HepG2 (cell line): ENCODE results near the gene CCDC69. TPM values are rescaled to one million over a fixed set of nuclear protein-coding genes. Genes with fewer than 3 reads are reported as not detected.
A peak's percentile ranks its signal among the peaks of the same experiment; 100 is the strongest.

ENCODE experiments used
- CEBPB ChIP-seq: IDR thresholded peaks from 2 replicates; pipeline ENCODE4 v1.6.1; 2011; ENCODE audit warnings: low read depth, low read length, improper control_type of control experiment, borderline replicate concordance
- ESRRA ChIP-seq: sonication (generic); formaldehyde crosslinking; IDR thresholded peaks from 2 replicates; pipeline ENCODE4 v1.5.1; 2020; ENCODE audit warnings: mild to moderate bottlenecking, low read depth, missing genetic modification reagents
- PAX8 ChIP-seq: sonication (generic); formaldehyde crosslinking; IDR thresholded peaks from 2 replicates; pipeline ENCODE4 v1.8.0; 2022; ENCODE audit warnings: mild to moderate bottlenecking, missing genetic modification reagents, borderline replicate concordance
- PHF21A ChIP-seq: sonication (generic); formaldehyde crosslinking; IDR thresholded peaks from 2 replicates; pipeline ENCODE4 v1.5.0; 2020; ENCODE audit warnings: mild to moderate bottlenecking, missing genetic modification reagents
- ZFP37 ChIP-seq: sonication (generic); formaldehyde crosslinking; IDR thresholded peaks from 2 replicates; pipeline ENCODE4 v1.4.0; 2020; ENCODE audit warnings: missing genetic modification reagents, borderline replicate concordance
- ZMYM3 ChIP-seq: sonication (generic); formaldehyde crosslinking; IDR thresholded peaks from 2 replicates; pipeline ENCODE4 v1.5.1; 2020; ENCODE audit warnings: mild to moderate bottlenecking, missing genetic modification reagents
- ZNF44 ChIP-seq: sonication (generic); formaldehyde crosslinking; IDR thresholded peaks from 2 replicates; pipeline ENCODE4 v1.5.1; 2020; ENCODE audit warnings: mild to moderate bottlenecking, missing genetic modification reagents
- ZSCAN12 ChIP-seq: sonication (generic); formaldehyde crosslinking; IDR thresholded peaks from 2 replicates; pipeline ENCODE4 v1.9.0; 2021; ENCODE audit warnings: mild to moderate bottlenecking, missing genetic modification reagents
- polyA plus RNA-seq, 8 experiments: library from polyadenylated mRNA; depleted of rRNA in 3 of 8; stranded (reverse) in 7 of 8; unstranded in 1 of 8; fragments of >200 nt; fragmentation: Illumina TruSeq in 4 of 8; extraction: Trizol in 4 of 8; gene quantifications; 2 replicates each; pipeline versions ENCODE4 v1.2.1 to v1.2.3, GENCODE V29; 2011 to 2016; ENCODE audit warnings: low read depth in 4 of 8, missing spikeins in 1 of 8, mixed read lengths in 1 of 8; ENCODE audit not compliant: insufficient read depth in 1 of 8
- total RNA-seq, 5 experiments: library from RNA; depleted of rRNA; stranded (reverse); fragments of >200 nt; fragmentation: Illumina TruSeq; extraction: Trizol; gene quantifications; 2 replicates each; pipeline ENCODE4 v1.2.3, GENCODE V29; 2016; ENCODE audit warnings: low read depth in 1 of 5
- TF ChIP-seq, protein P1 (sequence below): sonication (generic); formaldehyde crosslinking; IDR thresholded peaks from 2 replicates; pipeline ENCODE4 v1.5.1; 2020; ENCODE audit warnings: mild to moderate bottlenecking, missing genetic modification reagents, moderate library complexity
- TF ChIP-seq, protein P2 (sequence below): sonication (generic); formaldehyde crosslinking; IDR thresholded peaks from 2 replicates; pipeline ENCODE4 v1.4.0; 2020; ENCODE audit warnings: missing genetic modification reagents
- TF ChIP-seq, protein P3 (sequence below): sonication (generic); formaldehyde crosslinking; IDR thresholded peaks from 2 replicates; pipeline ENCODE4 v1.8.0; 2022; ENCODE audit warnings: mild to moderate bottlenecking, missing genetic modification reagents
- TF ChIP-seq, protein P4 (sequence below): sonication (generic); formaldehyde crosslinking; IDR thresholded peaks from 2 replicates; pipeline ENCODE4 v1.8.1; 2023; ENCODE audit warnings: mild to moderate bottlenecking, missing genetic modification reagents
- TF ChIP-seq, protein P5 (sequence below): sonication (generic); formaldehyde crosslinking; IDR thresholded peaks from 2 replicates; pipeline ENCODE4 v1.8.0; 2022; ENCODE audit warnings: missing genetic modification reagents, mild to moderate bottlenecking, inconsistent platforms, borderline replicate concordance

Gene CCDC69
- total and polyA plus RNA-seq, 2 of the 13 experiments (the other 11 are each of a cell fraction or from before 2014, with no cell fraction given), result 12.2 to 45.2 TPM

DNA sequence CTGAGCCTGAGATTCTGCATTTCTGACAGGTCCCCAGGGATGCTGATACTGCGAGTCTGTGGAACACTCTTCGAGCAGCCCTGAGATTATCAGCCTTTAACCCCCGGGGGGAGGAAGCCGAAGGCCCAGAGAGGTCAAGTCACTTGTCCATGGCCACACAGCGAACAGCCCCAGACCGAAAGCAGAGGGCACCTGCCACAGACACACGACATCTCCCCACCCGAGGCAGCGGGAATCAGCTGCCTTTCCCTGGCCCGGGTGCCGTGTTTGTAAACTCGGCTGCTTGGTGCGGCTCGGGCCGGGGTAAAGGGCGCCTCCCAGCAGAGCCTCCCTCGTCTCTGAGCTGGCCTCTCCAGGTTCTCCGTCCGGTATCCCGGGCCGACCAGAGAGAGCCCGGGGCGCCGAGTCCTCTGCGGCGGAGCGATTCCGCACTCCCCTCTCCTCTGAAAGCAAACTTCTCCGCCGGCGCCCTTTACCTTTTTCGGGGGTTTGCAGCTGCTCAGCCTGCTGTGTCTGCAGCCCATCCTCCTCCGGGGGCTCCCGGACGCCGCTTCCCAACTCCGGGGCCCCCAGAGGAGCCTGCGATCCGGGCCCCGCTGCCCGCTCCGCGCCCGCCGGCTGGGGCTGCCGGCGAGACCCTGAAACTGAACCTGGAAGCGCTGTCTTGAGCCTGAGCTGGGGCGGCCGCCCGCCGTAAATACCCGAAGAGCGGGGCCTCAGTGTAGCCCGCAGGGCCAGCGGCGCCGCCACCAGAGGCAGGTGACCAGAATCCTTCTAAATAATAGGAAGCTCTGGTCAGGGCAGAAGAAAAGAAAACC lies at the start of gene CCDC69 (continued):
- TF ChIP-seq, protein P1, sequence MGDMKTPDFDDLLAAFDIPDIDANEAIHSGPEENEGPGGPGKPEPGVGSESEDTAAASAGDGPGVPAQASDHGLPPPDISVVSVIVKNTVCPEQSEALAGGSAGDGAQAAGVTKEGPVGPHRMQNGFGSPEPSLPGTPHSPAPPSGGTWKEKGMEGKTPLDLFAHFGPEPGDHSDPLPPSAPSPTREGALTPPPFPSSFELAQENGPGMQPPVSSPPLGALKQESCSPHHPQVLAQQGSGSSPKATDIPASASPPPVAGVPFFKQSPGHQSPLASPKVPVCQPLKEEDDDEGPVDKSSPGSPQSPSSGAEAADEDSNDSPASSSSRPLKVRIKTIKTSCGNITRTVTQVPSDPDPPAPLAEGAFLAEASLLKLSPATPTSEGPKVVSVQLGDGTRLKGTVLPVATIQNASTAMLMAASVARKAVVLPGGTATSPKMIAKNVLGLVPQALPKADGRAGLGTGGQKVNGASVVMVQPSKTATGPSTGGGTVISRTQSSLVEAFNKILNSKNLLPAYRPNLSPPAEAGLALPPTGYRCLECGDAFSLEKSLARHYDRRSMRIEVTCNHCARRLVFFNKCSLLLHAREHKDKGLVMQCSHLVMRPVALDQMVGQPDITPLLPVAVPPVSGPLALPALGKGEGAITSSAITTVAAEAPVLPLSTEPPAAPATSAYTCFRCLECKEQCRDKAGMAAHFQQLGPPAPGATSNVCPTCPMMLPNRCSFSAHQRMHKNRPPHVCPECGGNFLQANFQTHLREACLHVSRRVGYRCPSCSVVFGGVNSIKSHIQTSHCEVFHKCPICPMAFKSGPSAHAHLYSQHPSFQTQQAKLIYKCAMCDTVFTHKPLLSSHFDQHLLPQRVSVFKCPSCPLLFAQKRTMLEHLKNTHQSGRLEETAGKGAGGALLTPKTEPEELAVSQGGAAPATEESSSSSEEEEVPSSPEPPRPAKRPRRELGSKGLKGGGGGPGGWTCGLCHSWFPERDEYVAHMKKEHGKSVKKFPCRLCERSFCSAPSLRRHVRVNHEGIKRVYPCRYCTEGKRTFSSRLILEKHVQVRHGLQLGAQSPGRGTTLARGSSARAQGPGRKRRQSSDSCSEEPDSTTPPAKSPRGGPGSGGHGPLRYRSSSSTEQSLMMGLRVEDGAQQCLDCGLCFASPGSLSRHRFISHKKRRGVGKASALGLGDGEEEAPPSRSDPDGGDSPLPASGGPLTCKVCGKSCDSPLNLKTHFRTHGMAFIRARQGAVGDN (CRISPR knock-in tag), result peak; percentile 66
- peak; percentile 93 for TF ChIP-seq ZMYM3 (CRISPR knock-in tag)
- TF ChIP-seq ESRRA, result peak; percentile 32; the same call in 1 of the 2 replicates
- no peak for TF ChIP-seq CEBPB
- peak; percentile 56; the same call in 1 of the 2 replicates for TF ChIP-seq PHF21A (CRISPR knock-in tag)
- TF ChIP-seq, protein P2, sequence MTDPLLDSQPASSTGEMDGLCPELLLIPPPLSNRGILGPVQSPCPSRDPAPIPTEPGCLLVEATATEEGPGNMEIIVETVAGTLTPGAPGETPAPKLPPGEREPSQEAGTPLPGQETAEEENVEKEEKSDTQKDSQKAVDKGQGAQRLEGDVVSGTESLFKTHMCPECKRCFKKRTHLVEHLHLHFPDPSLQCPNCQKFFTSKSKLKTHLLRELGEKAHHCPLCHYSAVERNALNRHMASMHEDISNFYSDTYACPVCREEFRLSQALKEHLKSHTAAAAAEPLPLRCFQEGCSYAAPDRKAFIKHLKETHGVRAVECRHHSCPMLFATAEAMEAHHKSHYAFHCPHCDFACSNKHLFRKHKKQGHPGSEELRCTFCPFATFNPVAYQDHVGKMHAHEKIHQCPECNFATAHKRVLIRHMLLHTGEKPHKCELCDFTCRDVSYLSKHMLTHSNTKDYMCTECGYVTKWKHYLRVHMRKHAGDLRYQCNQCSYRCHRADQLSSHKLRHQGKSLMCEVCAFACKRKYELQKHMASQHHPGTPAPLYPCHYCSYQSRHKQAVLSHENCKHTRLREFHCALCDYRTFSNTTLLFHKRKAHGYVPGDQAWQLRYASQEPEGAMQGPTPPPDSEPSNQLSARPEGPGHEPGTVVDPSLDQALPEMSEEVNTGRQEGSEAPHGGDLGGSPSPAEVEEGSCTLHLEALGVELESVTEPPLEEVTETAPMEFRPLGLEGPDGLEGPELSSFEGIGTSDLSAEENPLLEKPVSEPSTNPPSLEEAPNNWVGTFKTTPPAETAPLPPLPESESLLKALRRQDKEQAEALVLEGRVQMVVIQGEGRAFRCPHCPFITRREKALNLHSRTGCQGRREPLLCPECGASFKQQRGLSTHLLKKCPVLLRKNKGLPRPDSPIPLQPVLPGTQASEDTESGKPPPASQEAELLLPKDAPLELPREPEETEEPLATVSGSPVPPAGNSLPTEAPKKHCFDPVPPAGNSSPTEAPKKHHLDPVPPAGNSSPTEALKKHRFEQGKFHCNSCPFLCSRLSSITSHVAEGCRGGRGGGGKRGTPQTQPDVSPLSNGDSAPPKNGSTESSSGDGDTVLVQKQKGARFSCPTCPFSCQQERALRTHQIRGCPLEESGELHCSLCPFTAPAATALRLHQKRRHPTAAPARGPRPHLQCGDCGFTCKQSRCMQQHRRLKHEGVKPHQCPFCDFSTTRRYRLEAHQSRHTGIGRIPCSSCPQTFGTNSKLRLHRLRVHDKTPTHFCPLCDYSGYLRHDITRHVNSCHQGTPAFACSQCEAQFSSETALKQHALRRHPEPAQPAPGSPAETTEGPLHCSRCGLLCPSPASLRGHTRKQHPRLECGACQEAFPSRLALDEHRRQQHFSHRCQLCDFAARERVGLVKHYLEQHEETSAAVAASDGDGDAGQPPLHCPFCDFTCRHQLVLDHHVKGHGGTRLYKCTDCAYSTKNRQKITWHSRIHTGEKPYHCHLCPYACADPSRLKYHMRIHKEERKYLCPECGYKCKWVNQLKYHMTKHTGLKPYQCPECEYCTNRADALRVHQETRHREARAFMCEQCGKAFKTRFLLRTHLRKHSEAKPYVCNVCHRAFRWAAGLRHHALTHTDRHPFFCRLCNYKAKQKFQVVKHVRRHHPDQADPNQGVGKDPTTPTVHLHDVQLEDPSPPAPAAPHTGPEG, result no peak; the same call in 1 of the 2 replicates
- TF ChIP-seq PAX8 (CRISPR knock-in tag), result 0 out of 2 replicates have a peak, but pooled peaks have one; percentile 20
- TF ChIP-seq, protein P3, sequence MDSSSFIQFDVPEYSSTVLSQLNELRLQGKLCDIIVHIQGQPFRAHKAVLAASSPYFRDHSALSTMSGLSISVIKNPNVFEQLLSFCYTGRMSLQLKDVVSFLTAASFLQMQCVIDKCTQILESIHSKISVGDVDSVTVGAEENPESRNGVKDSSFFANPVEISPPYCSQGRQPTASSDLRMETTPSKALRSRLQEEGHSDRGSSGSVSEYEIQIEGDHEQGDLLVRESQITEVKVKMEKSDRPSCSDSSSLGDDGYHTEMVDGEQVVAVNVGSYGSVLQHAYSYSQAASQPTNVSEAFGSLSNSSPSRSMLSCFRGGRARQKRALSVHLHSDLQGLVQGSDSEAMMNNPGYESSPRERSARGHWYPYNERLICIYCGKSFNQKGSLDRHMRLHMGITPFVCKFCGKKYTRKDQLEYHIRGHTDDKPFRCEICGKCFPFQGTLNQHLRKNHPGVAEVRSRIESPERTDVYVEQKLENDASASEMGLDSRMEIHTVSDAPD (CRISPR knock-in tag), result no peak
- TF ChIP-seq, protein P4, sequence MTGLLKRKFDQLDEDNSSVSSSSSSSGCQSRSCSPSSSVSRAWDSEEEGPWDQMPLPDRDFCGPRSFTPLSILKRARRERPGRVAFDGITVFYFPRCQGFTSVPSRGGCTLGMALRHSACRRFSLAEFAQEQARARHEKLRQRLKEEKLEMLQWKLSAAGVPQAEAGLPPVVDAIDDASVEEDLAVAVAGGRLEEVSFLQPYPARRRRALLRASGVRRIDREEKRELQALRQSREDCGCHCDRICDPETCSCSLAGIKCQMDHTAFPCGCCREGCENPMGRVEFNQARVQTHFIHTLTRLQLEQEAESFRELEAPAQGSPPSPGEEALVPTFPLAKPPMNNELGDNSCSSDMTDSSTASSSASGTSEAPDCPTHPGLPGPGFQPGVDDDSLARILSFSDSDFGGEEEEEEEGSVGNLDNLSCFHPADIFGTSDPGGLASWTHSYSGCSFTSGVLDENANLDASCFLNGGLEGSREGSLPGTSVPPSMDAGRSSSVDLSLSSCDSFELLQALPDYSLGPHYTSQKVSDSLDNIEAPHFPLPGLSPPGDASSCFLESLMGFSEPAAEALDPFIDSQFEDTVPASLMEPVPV (CRISPR knock-in tag), result no peak
- TF ChIP-seq ZSCAN12 (CRISPR knock-in tag), result peak; percentile 79; the same call in 1 of the 2 replicates
- no peak for TF ChIP-seq ZFP37 (CRISPR knock-in tag)
- TF ChIP-seq, protein P5, sequence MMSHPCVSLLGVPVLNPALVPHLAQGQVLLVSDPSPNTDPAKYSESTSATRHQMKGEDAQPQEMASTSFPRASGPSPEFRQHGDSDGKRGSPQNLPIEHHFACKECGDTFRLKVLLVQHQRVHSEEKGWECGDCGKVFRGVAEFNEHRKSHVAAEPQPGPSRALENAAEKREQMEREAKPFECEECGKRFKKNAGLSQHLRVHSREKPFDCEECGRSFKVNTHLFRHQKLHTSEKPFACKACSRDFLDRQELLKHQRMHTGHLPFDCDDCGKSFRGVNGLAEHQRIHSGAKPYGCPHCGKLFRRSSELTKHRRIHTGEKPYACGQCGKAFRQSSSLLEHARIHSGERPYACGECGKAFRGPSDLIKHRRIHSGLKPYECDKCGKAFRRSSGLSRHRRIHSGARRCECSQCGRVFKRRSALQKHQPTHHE (CRISPR knock-in tag), result no peak
- 0 out of 2 replicates have a peak, but pooled peaks have one; percentile 58 for TF ChIP-seq ZNF44 (CRISPR knock-in tag)
